HCT116 (cell line): ENCODE data around the gene TASP1. TPM values are rescaled to one million over a fixed set of nuclear protein-coding genes. Genes with fewer than 3 reads are reported as not detected.

Experiments
- ATAC-seq: fragments of 200-7000 bp; cut with Tn5 transposase; 2 replicates; pipeline ENCODE4 v1.9.1; 2020; ENCODE audit warnings: mild to moderate bottlenecking, moderate library complexity
- BruUV-seq: library from RNA; stranded (reverse); fragments of 400-500 nt; replicated peaks from 2 replicates; lab custom pipeline; 2021; lab: Mats Ljungman, UMichigan
- CTCF ChIA-PET: fragments of 300-600 bp; sonication (Branson Sonifier 250); formaldehyde crosslinking; loops from one replicate; lab custom pipeline; 2021; ENCODE audit warnings: antibody characterized with exemption; lab: Charles Lee
- POLR2A ChIA-PET: fragments of 300-600, 350-600 bp; sonication (Branson Sonifier 250); formaldehyde crosslinking; loops from one replicate; lab custom pipeline; 2021; ENCODE audit warnings: antibody characterized with exemption; lab: Charles Lee
- RAD21 ChIA-PET, 2 experiments: fragments of 300-600 bp; sonication (Branson Sonifier 250); formaldehyde crosslinking; loops; one replicate each; lab custom pipeline; 2023; ENCODE audit warnings: low total read pairs in 2 of 2; ENCODE audit not compliant: uncharacterized antibody in 2 of 2, unreplicated experiment in 2 of 2, low non-redundant PET in 1 of 2; lab: Charles Lee
- DNase-seq: peaks from one replicate; pipeline ENCODE4 v3.0.0-alpha.2; 2010; ENCODE audit warnings: low read depth, low spot score
- H2AFZ ChIP-seq: fragments of 200-600 bp; shearing (Covaris generic), sonication (generic); 2 replicates; pipeline ENCODE4 v1.6.1; 2017; ENCODE audit warnings: low read depth, mixed run types, mixed read lengths, antibody characterized with exemption, low read length; ENCODE audit not compliant: poor library complexity, severe bottlenecking
- H3K27ac ChIP-seq: 2 replicates; pipeline ENCODE4 v1.5.1; 2012; ENCODE audit warnings: low read depth, low read length
- H3K27me3 ChIP-seq: fragments of 200-600 bp; sonication (generic); 2 replicates; pipeline ENCODE4 v1.6.1; 2016; ENCODE audit warnings: mixed run types, low read length, mixed read lengths; ENCODE audit not compliant: insufficient read depth
- H3K36me3 ChIP-seq, 2 experiments: fragments of 200-500 bp in 1 of 2; fragments of 200-600 bp in 1 of 2; sonication (Bioruptor generic) in 1 of 2; sonication (generic) in 1 of 2; 2 replicates each; pipeline versions ENCODE4 v1.5.1 to v1.6.1; 2014 to 2016; ENCODE audit warnings: low read length in 2 of 2, inconsistent platforms in 1 of 2, mixed read lengths in 1 of 2, mixed run types in 1 of 2; ENCODE audit not compliant: insufficient read depth in 2 of 2, control insufficient read depth in 1 of 2
- H3K4me1 ChIP-seq, 2 experiments: fragments of 200-600 bp in 1 of 2; sonication (generic) in 1 of 2; 2 replicates each; pipeline versions ENCODE4 v1.5.1 to v1.6.1; 2012 to 2017; ENCODE audit warnings: low read length in 2 of 2, inconsistent platforms in 1 of 2, mild to moderate bottlenecking in 1 of 2, mixed read lengths in 1 of 2, mixed run types in 1 of 2, moderate library complexity in 1 of 2; ENCODE audit not compliant: insufficient read depth in 2 of 2, control insufficient read depth in 1 of 2
- H3K4me2 ChIP-seq: fragments of 200-600 bp; sonication (generic); 2 replicates; pipeline ENCODE4 v1.6.1; 2017; ENCODE audit warnings: mixed run types, low read length, mixed read lengths
- H3K4me3 ChIP-seq, 2 experiments: fragments of 200-600 bp in 1 of 2; sonication (generic) in 1 of 2; replicated peaks in 1 of 2; 2 replicates each; pipeline ENCODE4 v1.5.1; 2011 to 2016; ENCODE audit warnings: low read length in 2 of 2, control low read depth in 1 of 2, low read depth in 1 of 2, mild to moderate bottlenecking in 1 of 2, mixed read lengths in 1 of 2, mixed run types in 1 of 2
- H3K79me2 ChIP-seq: fragments of 200-600 bp; sonication (generic); 2 replicates; pipeline ENCODE4 v1.6.1; 2017; ENCODE audit warnings: mild to moderate bottlenecking, mixed run types, low read length, moderate library complexity, mixed read lengths; ENCODE audit not compliant: insufficient read depth
- H3K9ac ChIP-seq: fragments of 200-600 bp; sonication (generic); 2 replicates; pipeline ENCODE4 v1.6.1; 2016; ENCODE audit warnings: low read length, mixed read lengths
- H3K9me2 ChIP-seq: fragments of 200-600 bp; sonication (generic), shearing (Covaris generic); 2 replicates; pipeline ENCODE4 v1.6.1; 2017; ENCODE audit warnings: mixed run types, mild to moderate bottlenecking, moderate library complexity; ENCODE audit not compliant: insufficient read depth
- H3K9me3 ChIP-seq, 2 experiments: fragments of 200-500 bp in 1 of 2; fragments of 200-600 bp in 1 of 2; sonication (Bioruptor generic) in 1 of 2; sonication (generic) in 1 of 2; 2 replicates each; pipeline ENCODE4 v1.6.1; 2014 to 2017; ENCODE audit warnings: low read length in 2 of 2, mixed read lengths in 2 of 2, inconsistent platforms in 1 of 2, low read depth in 1 of 2, mild to moderate bottlenecking in 1 of 2, mixed run types in 1 of 2, moderate library complexity in 1 of 2; ENCODE audit not compliant: control insufficient read depth in 1 of 2, insufficient read depth in 1 of 2
- H4K20me1 ChIP-seq: fragments of 200-600 bp; sonication (generic), shearing (Covaris generic); 2 replicates; pipeline ENCODE4 v1.6.1; 2017; ENCODE audit warnings: mixed run types, mild to moderate bottlenecking, moderate library complexity; ENCODE audit not compliant: insufficient read depth
- CBX3 ChIP-seq: IDR thresholded peaks from 2 replicates; pipeline ENCODE4 v1.6.1; 2012; ENCODE audit warnings: low read depth
- EZH2phosphoT487 ChIP-seq: fragments of 200-600 bp; IDR thresholded peaks from 2 replicates; pipeline ENCODE4 v1.6.1; 2018; ENCODE audit warnings: antibody characterized with exemption, borderline replicate concordance
- MAX ChIP-seq: IDR thresholded peaks from 2 replicates; pipeline ENCODE4 v1.6.1; 2012
- POLR2A ChIP-seq: IDR thresholded peaks from 2 replicates; pipeline ENCODE4 v1.7.0; 2011; ENCODE audit warnings: borderline replicate concordance; ENCODE audit not compliant: insufficient read depth, insufficient read length; ENCODE audit errors: extremely low read depth
- RAD21 ChIP-seq: IDR thresholded peaks from 2 replicates; pipeline ENCODE4 v1.6.1; 2012; ENCODE audit warnings: low read depth, mild to moderate bottlenecking
- SP1 ChIP-seq: IDR thresholded peaks from 2 replicates; pipeline ENCODE4 v1.6.1; 2012; ENCODE audit warnings: low read depth
- TCF7L2 ChIP-seq: IDR thresholded peaks from 2 replicates; pipeline ENCODE4 v1.7.0; 2011; ENCODE audit warnings: borderline replicate concordance, inconsistent platforms; ENCODE audit not compliant: insufficient read depth, insufficient read length; ENCODE audit errors: extremely low read depth
- ZNF274 ChIP-seq: fragments of 200-500 bp; sonication (Bioruptor generic); IDR thresholded peaks from 2 replicates; pipeline ENCODE4 v1.6.1; 2014; ENCODE audit warnings: mild to moderate bottlenecking, low read depth, low read length, inconsistent platforms
- intact Hi-C: fragments of 100-400 bp; cut with micrococcal nuclease; formaldehyde crosslinking; loops from 2 replicates; pipeline ENCODE4 v1.10.0; 2022
- total RNA-seq: library from RNA; stranded (reverse); gene quantifications from one replicate; pipeline ENCODE4 v1.2.1, GENCODE V29; 2021; ENCODE audit not compliant: unreplicated experiment
- TF ChIP-seq, protein P1 (sequence below): IDR thresholded peaks from 2 replicates; pipeline ENCODE4 v1.6.1; 2012
- TF ChIP-seq, protein P2 (sequence below): IDR thresholded peaks from 2 replicates; pipeline ENCODE4 v1.6.1; 2011; ENCODE audit warnings: mild to moderate bottlenecking, low read length, moderate library complexity; ENCODE audit not compliant: insufficient replicate concordance; ENCODE audit errors: extremely low read depth

TASP1 gene
- total RNA-seq, 1 experiment from 2014 or later = 19.1 TPM

GRCh38 chr20:13422637-13423036 is 216.1 kb downstream of the TASP1 start:
- BruUV-seq = no TSS peak
- intact Hi-C loops = no loop called here
- ChIA-PET CTCF (no interaction called here), POLR2A (no interaction called here), RAD21 (no interaction called here)
- no peaks in the 10 kb centered on the region for H3K79me2 ChIP-seq
- no peak overlapping the region for H3K4me3 ChIP-seq
- H3K4me1 ChIP-seq = no peaks in the 10 kb centered on the region
- no peaks in the 10 kb centered on the region for H3K27me3 ChIP-seq
- no peak overlapping the region for H3K9ac ChIP-seq
- no peaks in the 10 kb centered on the region for H3K36me3 ChIP-seq
- no peak overlapping the region for H3K27ac ChIP-seq
- TF ChIP-seq, protein P1, sequence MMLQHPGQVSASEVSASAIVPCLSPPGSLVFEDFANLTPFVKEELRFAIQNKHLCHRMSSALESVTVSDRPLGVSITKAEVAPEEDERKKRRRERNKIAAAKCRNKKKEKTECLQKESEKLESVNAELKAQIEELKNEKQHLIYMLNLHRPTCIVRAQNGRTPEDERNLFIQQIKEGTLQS = no peak
- TF ChIP-seq EZH2phosphoT487 (no peak), SP1 (no peak), ZNF274 (no peak), POLR2A (no peak), RAD21 (no peak), CBX3 (no peak), TCF7L2 (no peak), MAX (no peak)
- TF ChIP-seq, protein P2, sequence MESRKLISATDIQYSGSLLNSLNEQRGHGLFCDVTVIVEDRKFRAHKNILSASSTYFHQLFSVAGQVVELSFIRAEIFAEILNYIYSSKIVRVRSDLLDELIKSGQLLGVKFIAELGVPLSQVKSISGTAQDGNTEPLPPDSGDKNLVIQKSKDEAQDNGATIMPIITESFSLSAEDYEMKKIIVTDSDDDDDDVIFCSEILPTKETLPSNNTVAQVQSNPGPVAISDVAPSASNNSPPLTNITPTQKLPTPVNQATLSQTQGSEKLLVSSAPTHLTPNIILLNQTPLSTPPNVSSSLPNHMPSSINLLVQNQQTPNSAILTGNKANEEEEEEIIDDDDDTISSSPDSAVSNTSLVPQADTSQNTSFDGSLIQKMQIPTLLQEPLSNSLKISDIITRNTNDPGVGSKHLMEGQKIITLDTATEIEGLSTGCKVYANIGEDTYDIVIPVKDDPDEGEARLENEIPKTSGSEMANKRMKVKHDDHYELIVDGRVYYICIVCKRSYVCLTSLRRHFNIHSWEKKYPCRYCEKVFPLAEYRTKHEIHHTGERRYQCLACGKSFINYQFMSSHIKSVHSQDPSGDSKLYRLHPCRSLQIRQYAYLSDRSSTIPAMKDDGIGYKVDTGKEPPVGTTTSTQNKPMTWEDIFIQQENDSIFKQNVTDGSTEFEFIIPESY = no peak
- no peaks in the 10 kb centered on the region for H4K20me1 ChIP-seq
- no peak for DNase-seq
- H3K9me2 ChIP-seq = no peaks in the 10 kb centered on the region
- no peak overlapping the region for H2AFZ ChIP-seq
- no peak for ATAC-seq
- H3K4me2 ChIP-seq = no peak overlapping the region
- H3K9me3 ChIP-seq = no peaks in the 10 kb centered on the region
